Fibroblast of skin of scalp (primary cell): Measurements from ENCODE around the gene UBASH3B.

ENCODE experiments used
- DNase-seq: peaks from one replicate; pipeline ENCODE4 v3.0.0-alpha.2; 2013

The UBASH3B gene

GRCh38 chr11:122758339-122758738 lies 102.8 kb downstream of the UBASH3B start:
- DNase-seq = no peak

GRCh38 chr11:122758974-122759373 lies 103.5 kb downstream of the UBASH3B start:
- no peak for DNase-seq

DNA sequence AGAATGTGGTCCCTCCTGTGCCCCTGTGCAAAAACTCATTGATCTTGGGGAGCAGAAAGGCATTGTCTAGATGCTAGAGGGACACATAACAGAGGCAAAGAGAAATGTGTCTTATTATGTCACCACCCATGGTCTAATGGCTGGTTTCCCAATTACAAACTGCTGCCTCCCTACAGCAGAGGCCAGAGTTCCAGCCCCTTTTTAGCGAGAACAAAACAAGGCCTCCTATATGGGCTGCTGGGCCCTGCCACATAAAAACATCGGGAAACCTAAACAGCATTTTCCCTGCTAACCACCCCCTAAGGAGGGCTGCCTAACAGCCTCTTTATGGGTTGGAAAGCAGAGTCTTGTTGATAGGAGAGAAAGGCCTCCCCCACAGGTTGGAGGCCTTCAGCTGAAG lies 107.6 kb downstream of the UBASH3B start:
- no peak for DNase-seq

DNA sequence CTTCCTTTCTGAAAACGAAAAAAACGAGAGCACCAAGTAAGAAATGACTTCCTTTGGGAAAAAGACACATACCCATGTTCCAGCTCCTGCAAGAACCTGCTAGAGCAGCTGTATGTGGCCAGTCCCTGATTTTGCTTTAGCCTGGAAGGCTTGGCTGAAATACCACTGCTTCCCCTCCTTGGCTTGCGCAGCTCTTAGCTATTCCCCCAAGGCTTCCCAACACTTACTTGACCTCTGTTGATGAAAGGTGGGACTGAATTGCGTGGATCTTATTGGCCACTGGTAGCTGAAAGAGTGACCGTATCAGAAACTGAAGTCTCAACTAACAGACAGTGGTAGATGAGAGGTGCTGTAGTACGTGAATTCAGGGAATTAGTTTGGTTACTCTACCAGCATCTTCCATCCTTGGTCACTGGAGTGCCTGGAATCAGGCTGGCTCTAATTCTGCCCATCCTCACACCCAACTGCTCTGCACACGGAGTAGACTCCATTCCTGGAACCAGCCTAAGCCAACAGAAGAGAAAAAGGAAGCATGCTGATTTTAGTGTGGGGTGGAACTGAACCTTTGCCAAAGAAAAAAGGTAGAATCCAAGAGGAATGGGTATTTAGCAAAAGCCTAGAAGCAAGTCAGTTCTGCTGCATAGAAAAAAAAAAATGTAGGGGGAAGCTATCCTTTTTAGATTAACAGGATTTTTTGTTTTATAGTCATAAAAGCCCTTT lies 109.0 kb downstream of the UBASH3B start:
- no peak for DNase-seq

- no peak for DNase-seq
Observed at GRCh38 chr11:122765487-122766131, 110.1 kb downstream of the UBASH3B start.

DNA sequence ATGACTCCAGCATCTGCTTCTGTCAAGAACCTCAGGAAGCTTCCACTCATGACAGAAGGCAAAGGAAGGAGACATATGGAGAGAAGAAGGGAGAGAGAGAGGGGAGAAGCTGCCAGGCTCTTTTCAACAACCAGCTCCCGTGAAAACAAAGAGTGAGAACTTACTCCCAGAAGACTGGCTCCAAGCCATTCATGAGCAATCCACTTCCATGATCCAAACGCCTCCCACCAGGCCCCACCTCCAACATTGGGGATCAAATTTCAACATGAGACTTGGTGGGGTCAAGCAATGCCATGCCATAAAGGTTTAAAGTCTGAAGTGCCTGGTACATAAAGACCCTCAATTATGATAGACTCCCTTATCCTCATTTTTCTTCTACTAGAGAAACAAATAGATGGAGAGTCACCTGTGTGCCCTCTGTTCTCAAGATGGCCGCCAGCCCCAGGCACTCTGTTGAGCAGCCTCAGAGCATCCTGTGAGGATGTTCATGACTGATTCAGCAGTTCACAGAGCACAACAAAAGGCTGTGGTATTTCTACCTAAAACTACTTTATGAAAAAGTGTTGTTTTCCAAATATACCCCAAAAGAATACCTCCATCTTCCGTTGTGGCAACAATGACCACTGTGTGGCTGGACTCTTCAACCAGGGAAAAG lies 113.7 kb downstream of the UBASH3B start:
- DNase-seq = peak; percentile 32

GRCh38 chr11:122772945-122773344 lies 117.4 kb downstream of the UBASH3B start:
- peak; percentile 48 for DNase-seq

DNA sequence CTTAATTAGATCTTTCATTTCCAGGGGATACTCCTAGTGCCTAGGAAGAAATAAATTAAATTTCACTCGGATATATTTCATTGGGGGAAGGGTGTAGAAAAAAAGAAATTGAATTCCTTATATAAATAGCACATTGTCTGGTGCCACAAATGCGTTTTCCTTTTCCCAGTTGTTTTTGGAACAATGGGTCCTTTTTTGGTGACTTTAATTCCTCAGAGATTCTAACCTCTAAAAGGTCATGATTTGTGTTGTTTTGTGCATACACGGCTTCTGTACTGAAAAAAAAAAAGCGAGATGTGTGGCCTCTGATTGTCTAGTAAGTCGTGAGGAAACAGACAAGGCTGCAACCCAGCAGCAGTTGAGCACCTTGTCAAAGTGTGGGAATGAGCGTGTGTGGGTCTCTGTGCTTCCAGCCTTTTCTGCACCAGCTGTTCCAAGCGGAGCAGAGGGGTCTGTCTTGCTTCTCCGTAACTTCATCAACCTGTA lies 118.3 kb downstream of the UBASH3B start:
- no peak for DNase-seq

DNA sequence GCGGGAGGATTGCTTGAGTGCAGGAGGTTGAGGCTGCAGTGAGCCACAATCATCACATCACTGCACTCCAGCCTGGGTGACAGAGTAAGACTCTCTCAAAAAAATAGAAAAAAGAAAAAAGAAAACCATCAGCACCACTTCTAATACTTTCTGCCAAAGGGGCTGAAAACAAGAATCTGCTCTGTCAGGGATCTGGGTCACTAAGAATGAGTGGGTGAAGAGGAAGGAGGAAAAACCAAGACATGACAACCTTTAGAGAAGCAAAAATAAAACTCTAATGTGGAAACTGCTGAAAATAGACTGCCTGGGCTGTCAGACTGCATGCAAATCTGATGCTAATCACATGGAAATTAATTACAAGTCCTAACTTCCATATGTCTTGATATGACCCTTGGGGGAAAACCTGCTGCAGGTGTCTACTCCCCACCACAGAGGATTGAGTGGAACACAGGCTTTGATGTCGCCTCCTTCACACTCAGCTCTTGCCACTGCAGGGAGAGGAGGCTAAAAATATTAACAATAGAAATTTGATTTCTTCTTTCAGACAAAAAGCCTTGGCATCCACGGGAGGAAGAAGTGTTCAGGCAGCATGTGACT lies 120.3 kb downstream of the UBASH3B start:
- DNase-seq = no peak

DNA sequence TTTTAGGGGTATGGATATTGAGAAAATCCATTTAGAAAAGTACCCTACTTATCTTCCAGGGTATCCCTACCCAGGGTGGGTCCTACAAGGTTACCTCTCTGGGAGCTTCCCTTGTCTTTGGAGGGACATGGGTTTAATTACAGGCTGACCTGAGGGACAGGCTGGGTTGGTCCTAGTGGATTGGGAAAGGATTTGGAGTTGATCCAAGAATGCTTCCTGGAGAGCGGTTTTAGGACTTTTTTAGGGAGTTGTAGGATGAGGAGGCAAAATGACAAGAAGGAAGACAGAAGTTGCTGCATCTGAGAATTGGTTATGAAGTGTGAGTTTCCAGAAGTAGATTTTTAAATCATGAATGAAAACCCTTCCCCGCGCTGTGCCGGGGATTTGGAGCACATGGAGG lies 121.0 kb downstream of the UBASH3B start:
- DNase-seq = no peak

DNA sequence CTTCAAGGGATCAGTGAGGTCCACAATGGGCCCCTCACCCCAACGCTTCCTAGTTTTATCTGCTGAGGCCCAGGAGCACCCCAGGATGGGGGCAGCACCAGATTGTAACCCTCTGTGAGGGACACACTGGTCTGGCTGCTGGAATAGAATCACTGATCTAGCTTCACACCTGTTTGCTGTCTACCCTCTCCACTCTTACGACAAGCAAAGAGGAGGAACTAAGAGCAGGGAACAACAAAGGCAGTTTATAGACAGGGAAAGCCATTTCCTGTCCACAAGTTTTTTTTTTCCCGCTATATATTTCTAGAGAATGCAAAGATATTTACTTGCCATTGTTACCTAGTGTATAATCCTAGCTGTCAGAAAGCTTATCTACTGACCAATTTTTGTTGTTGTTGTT lies 121.8 kb downstream of the UBASH3B start:
- no peak for DNase-seq

- DNase-seq = no peak
Observed at GRCh38 chr11:122778148-122778547, 122.6 kb downstream of the UBASH3B start.

DNA sequence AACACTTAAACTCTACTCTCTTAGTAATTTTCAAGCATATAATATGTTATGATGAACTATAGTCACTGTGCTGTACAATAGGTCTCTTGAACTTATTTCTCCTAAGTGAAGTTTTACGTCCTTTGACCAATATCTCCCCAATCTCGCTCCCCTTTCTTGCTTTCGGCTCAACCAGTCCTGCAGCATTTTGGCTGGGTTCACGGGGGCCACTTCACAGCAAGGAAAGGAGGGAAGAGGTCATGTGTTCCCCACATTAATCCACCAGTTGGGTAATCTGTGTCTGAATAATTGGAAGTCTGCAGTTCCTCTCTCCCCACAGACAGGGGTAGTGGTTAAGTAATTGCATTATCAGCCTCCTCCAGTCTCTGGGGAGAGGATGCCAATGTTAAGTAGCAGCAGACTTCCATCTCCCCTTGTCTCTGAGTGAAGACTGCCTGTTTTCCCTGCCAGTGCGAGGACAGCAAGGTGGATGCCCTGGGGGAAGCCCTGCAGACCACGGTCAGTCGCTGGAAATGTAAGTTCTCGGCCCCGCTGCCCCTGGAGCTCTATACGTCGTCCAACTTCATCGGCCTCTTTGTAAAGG lies 123.6 kb downstream of the UBASH3B start:
- peak; percentile 54 for DNase-seq

GRCh38 chr11:122780296-122780949 lies 124.9 kb downstream of the UBASH3B start:
- DNase-seq = no peak

DNA sequence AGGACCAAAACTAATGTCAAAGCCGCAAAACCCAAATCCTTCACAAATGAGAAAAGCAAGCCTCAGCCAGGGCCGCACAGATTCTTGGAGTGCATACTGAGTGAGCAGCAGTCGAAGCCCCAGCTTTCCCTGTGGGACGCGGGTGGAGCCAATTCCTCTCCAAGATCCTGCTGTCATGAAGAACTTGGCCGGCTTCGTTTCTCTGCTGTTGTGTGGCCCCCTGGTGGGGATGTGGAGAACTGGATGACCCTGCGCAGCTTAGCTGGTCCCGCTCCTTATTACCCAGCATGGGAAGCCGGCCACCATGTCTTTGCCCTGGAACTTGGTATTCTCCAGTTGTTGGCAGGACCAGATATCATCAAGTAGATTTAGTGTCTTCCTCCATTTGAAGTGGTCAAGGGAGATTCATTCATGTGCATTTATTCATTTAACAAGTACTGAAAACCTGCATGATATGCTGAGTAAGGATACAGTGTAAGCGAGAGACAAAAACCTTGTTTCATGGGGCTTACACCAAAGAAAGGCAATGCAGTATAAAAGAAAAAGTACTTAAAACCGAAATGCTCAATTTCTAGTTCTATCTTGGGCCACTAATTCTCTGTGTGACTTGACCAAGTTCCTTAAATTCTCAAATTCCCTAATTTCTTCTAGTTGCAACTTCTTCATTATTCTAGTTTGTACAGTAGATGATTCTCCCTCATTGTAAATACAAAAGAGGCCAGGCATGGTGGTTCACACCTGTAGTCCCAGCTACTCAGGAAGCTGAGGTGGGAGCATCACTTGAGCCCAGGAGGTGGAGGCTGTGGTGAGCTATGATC lies 126.1 kb downstream of the UBASH3B start:
- DNase-seq = peak; percentile 94

DNA sequence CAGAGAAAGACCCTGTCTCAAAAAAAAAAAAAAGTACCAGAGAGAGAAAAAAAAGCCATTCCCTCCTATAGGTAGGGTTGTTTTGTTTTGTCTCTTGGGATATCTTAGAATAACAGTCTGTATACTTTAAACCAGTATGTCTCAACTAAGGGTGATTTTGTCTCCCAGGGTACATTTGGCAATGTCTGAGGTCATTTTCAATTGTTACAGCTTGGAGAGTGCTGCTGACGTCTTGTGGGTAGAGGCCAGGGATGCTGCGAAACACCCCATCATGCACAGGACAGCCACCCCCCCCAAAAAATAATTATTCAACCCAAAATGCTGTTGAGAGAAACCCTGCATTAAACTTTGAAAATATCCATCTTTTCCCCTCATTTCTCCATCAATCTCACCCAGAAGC lies 126.7 kb downstream of the UBASH3B start:
- DNase-seq = no peak

DNA sequence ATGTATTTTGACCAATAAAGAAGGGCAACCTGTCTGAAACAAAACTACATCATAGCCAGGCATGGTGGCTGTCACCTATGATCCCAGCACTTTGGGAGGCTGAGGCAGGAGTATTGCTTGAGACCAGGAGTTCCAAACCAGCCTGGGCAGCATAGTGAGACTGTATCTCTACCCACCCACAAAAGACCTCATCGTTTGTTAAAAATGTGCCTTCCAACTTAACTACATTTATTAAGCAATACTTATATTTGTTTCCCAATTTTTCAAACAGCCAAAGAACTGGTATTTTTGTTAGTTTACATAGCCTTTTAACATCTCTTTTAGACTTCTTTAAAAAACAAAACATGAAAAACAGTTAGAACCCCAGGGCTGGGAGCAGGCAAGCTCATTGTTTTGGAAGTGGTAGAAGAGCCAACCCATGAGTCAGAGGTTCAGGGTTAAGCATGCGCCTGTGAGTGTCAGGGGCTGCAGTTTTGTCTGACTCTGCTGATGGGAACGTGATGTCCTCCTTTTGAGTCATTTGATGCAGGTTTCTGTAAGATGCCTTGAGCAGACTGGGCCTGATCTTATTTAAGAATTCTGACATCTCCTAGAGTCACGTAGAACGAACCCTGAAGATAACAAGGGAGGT lies 128.9 kb downstream of the UBASH3B start:
- peak; percentile 81 for DNase-seq

GRCh38 chr11:122785031-122785541 lies 129.6 kb downstream of the UBASH3B start:
- no peak for DNase-seq

DNA sequence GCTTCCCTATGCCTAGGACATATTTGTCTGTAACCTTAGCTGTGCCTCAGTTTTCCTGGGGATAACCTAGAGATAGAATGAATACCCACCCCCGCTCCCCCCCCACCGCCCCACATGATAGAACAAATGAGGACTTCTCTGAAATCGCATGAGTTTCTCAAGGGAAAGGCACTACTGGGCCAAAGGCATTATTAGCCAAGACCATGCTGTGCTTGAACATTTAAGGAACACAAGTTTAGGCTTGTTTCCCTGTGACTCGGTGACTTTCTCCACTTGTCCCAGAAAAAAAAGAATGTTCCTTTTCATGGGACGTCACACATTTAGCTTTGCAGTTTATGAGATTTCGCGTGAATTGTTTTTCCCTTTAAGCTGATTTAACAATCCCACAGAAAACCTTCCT lies 131.4 kb downstream of the UBASH3B start:
- DNase-seq = no peak

DNA sequence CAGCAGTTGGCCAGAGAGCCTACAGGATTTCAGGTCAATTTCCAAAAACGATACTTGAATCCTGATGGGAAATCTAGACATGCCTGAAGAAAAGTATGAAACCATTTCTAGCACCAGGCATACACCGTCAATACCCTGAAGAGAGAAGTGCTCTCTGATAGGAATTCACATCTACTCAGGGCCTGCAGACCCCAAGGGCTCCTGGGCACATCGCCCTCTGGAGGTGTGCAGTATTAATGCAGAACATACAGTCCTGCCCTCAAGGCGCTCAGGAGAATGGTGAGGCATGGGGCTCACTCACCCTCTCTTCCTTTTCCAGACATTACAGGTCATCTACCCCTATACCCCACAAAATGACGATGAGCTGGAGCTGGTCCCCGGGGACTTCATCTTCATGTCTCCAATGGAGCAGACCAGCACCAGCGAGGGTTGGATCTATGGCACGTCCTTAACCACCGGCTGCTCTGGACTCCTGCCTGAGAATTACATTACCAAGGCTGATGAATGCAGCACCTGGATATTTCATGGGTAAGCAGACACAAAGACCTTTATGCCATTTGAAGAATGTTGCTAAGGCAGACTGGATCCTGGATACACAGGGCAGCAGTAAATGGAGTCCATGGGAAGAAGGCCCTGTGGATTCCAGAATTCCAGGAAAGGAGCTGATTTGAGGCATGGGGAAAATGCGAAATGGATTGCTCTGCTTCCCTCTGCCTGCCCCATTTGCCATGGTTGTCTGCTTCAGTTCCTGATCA lies 133.4 kb downstream of the UBASH3B start:
- DNase-seq = no peak
